GM23338 (cell line): ENCODE results near the gene NT5DC4. TPM values are rescaled to one million over a fixed set of nuclear protein-coding genes. Genes with fewer than 3 reads are reported as not detected.

ENCODE experiments used
- ATAC-seq: fragments of 200-7000 bp; cut with Tn5 transposase; 3 replicates; pipeline ENCODE4 v1.9.1; 2020
- DNase-seq: peaks from one replicate; pipeline ENCODE4 v3.0.0-alpha.2; 2015; ENCODE audit warnings: low spot score
- H2AFZ ChIP-seq: fragments of 200-600 bp; sonication (generic); 2 replicates; pipeline ENCODE4 v1.8.0; 2016; ENCODE audit warnings: antibody characterized with exemption, mild to moderate bottlenecking, moderate library complexity
- H3F3A ChIP-seq: fragments of 200-600 bp; sonication (generic); replicated peaks from 2 replicates; pipeline ENCODE4 v1.8.0; 2017; ENCODE audit warnings: antibody characterized with exemption, mixed run types, low read depth
- H3K27ac ChIP-seq: fragments of 200-600 bp; sonication (generic); 2 replicates; pipeline ENCODE4 v1.6.1; 2016; ENCODE audit warnings: low read depth
- H3K27me3 ChIP-seq: fragments of 200-600 bp; sonication (generic); 2 replicates; pipeline ENCODE4 v1.8.0; 2016; ENCODE audit warnings: mild to moderate bottlenecking, mixed run types, moderate library complexity; ENCODE audit not compliant: insufficient read depth
- H3K36me3 ChIP-seq: fragments of 200-600 bp; sonication (generic); 2 replicates; pipeline ENCODE4 v1.8.0; 2016; ENCODE audit warnings: mild to moderate bottlenecking; ENCODE audit not compliant: insufficient read depth
- H3K4me1 ChIP-seq: fragments of 200-600 bp; sonication (generic); 2 replicates; pipeline ENCODE4 v1.8.0; 2016; ENCODE audit warnings: mild to moderate bottlenecking, moderate library complexity; ENCODE audit not compliant: insufficient read depth
- H3K4me2 ChIP-seq: fragments of 200-600 bp; sonication (generic); 2 replicates; pipeline ENCODE4 v1.7.1; 2017; ENCODE audit warnings: mixed run types
- H3K4me3 ChIP-seq: fragments of 200-600 bp; sonication (generic); 2 replicates; pipeline ENCODE4 v1.6.1; 2016; ENCODE audit warnings: mixed run types
- H3K79me2 ChIP-seq: fragments of 200-600 bp; sonication (generic); replicated peaks from 2 replicates; pipeline ENCODE4 v1.8.0; 2017; ENCODE audit warnings: mild to moderate bottlenecking; ENCODE audit not compliant: insufficient read depth
- H3K9me2 ChIP-seq: fragments of 200-600 bp; sonication (generic); 2 replicates; pipeline ENCODE4 v1.8.0; 2017; ENCODE audit not compliant: insufficient read depth
- H4K20me1 ChIP-seq: fragments of 200-600 bp; sonication (generic); replicated peaks from 2 replicates; pipeline ENCODE4 v1.8.0; 2017; ENCODE audit warnings: mild to moderate bottlenecking; ENCODE audit not compliant: insufficient read depth
- H3K27ac Mint-ChIP-seq: 2 replicates; pipeline ENCODE4 v1.8.0; 2020; ENCODE audit warnings: inconsistent platforms, mild to moderate bottlenecking, moderate library complexity, mixed read lengths
- H3K27me3 Mint-ChIP-seq: 3 replicates; pipeline ENCODE4 v1.8.0; 2022; ENCODE audit warnings: low read depth, mild to moderate bottlenecking, moderate library complexity, mixed read lengths, inconsistent platforms; ENCODE audit not compliant: insufficient read depth, poor library complexity
- H3K36me3 Mint-ChIP-seq: 3 replicates; pipeline ENCODE4 v1.8.0; 2021; ENCODE audit warnings: low read depth, mild to moderate bottlenecking, inconsistent platforms, moderate library complexity, mixed read lengths
- H3K4me1 Mint-ChIP-seq: 3 replicates; pipeline ENCODE4 v1.8.0; 2020; ENCODE audit warnings: mild to moderate bottlenecking, inconsistent platforms, mixed read lengths
- H3K4me3 Mint-ChIP-seq: 3 replicates; pipeline ENCODE4 v1.8.0; 2021; ENCODE audit warnings: moderate library complexity, mild to moderate bottlenecking, inconsistent platforms, mixed read lengths
- H3K9me3 Mint-ChIP-seq: 3 replicates; pipeline ENCODE4 v1.8.0; 2020; ENCODE audit warnings: moderate library complexity, mild to moderate bottlenecking, inconsistent platforms, mixed read lengths
- CREB1 ChIP-seq: fragments of 250-450 bp; sonication (Bioruptor Pico); IDR thresholded peaks from 2 replicates; pipeline ENCODE4 v1.5.0; 2020; ENCODE audit warnings: low read depth, mild to moderate bottlenecking, moderate library complexity
- CTCF ChIP-seq, 2 experiments: fragments of 200-600 bp in 1 of 2; sonication (generic) in 1 of 2; conservative IDR thresholded peaks; 2 replicates each; pipeline versions ENCODE4 v1.5.1 to v1.6.1; 2016 to 2017; ENCODE audit warnings: antibody characterized with exemption in 2 of 2, low read depth in 2 of 2, mild to moderate bottlenecking in 2 of 2, moderate library complexity in 1 of 2
- ETS1 ChIP-seq: IDR thresholded peaks from 2 replicates; pipeline ENCODE4 v1.6.1; 2016; ENCODE audit warnings: antibody characterized with exemption
- EZH2 ChIP-seq: fragments of 200-600 bp; sonication (generic); IDR thresholded peaks from one replicate; pipeline ENCODE4 v1.8.0; 2017; ENCODE audit warnings: antibody characterized with exemption, mild to moderate bottlenecking, low read depth; ENCODE audit not compliant: unreplicated experiment
- EZH2phosphoT487 ChIP-seq: fragments of 200-600 bp; sonication (generic); IDR thresholded peaks from one replicate; pipeline ENCODE4 v1.8.1; 2018; ENCODE audit warnings: antibody characterized with exemption; ENCODE audit not compliant: unreplicated experiment
- JUNB ChIP-seq: IDR thresholded peaks from one replicate; pipeline ENCODE4 v1.6.1; 2016; ENCODE audit warnings: antibody characterized with exemption; ENCODE audit not compliant: unreplicated experiment
- NANOG ChIP-seq: IDR thresholded peaks from 2 replicates; pipeline ENCODE4 v1.6.1; 2016; ENCODE audit warnings: antibody characterized with exemption, borderline replicate concordance
- POLR2AphosphoS5 ChIP-seq: IDR thresholded peaks from 2 replicates; pipeline ENCODE4 v1.6.1; 2016; ENCODE audit warnings: antibody characterized with exemption, low read depth
- REST ChIP-seq: IDR thresholded peaks from one replicate; pipeline ENCODE4 v1.6.1; 2018; ENCODE audit warnings: antibody characterized with exemption; ENCODE audit not compliant: unreplicated experiment
- STAT1 ChIP-seq: IDR thresholded peaks from one replicate; pipeline ENCODE4 v1.6.1; 2016; ENCODE audit warnings: antibody characterized with exemption; ENCODE audit not compliant: unreplicated experiment
- ZNF114 ChIP-seq: fragments of 250-450 bp; sonication (Bioruptor Pico); IDR thresholded peaks from 2 replicates; pipeline ENCODE4 v1.5.0; 2020; ENCODE audit warnings: mild to moderate bottlenecking, moderate library complexity
- ZNF331 ChIP-seq: fragments of 250-450 bp; sonication (Bioruptor Pico); IDR thresholded peaks from 2 replicates; pipeline ENCODE4 v1.5.0; 2020; ENCODE audit warnings: low read depth, mild to moderate bottlenecking, moderate library complexity
- ZNF462 ChIP-seq: fragments of 250-450 bp; sonication (Bioruptor Pico); IDR thresholded peaks from 2 replicates; pipeline ENCODE4 v1.5.0; 2020; ENCODE audit warnings: mild to moderate bottlenecking, moderate library complexity
- polyA plus RNA-seq: library from polyadenylated mRNA; unstranded; fragments of >200 nt; fragmentation: Nextera tagmentation; extraction: Ambion mirVana; gene quantifications from 2 replicates; pipeline ENCODE4 v1.2.1, GENCODE V29; 2016
- total RNA-seq: library from RNA; depleted of rRNA; stranded (reverse); fragments of >200 nt; shearing (Covaris generic); gene quantifications from 2 replicates; pipeline ENCODE4 v1.2.3, GENCODE V29; 2014

The NT5DC4 gene
- total and polyA plus RNA-seq, 2 experiments from 2014 or later = not detected

- Histone ChIP-seq H4K20me1 (no peaks in the 10 kb centered on the region), H3K27me3 (no peaks in the 10 kb centered on the region), H3K4me2 (no peak overlapping the region), H2AFZ (no peak overlapping the region), H3K4me1 (no peaks in the 10 kb centered on the region; the same call in 1 of the 2 replicates), H3K9me2 (no peaks in the 10 kb centered on the region), H3K4me3 (no peak overlapping the region), H3K79me2 (no peaks in the 10 kb centered on the region), H3K27ac (no peak overlapping the region), H3K36me3 (no peaks in the 10 kb centered on the region), H3F3A (no peaks in the 10 kb centered on the region)
- no peak overlapping the region for H3K4me3 Mint-ChIP-seq
- no peak for ATAC-seq
- no peaks in the 10 kb centered on the region for H3K9me3 Mint-ChIP-seq
- no peak for DNase-seq
- no peak overlapping the region for H3K27ac Mint-ChIP-seq
- H3K36me3 Mint-ChIP-seq = no peaks in the 10 kb centered on the region
- TF ChIP-seq ETS1 (no peak), ZNF114 (CRISPR knock-in tag) (no peak), CTCF (conservative IDR thresholded peaks at IDR 0.05; ENCODE audit: low read depth in 2 of 2) (no peak), NANOG (no peak), EZH2 (no peak), ZNF331 (no peak), ZNF462 (CRISPR knock-in tag) (no peak), JUNB (no peak), CREB1 (CRISPR knock-in tag) (no peak), EZH2phosphoT487 (no peak), STAT1 (no peak), REST (no peak), POLR2AphosphoS5 (no peak)
- H3K4me1 Mint-ChIP-seq = no peaks in the 10 kb centered on the region
- H3K27me3 Mint-ChIP-seq = peaks cover 7% of the 10 kb centered on the region
These were observed 2.7 kb downstream of the NT5DC4 start for GRCh38 chr2:112723547-112723940.
